HG02981 (cell line): Measurements from ENCODE around the gene CAPNS2.
"Not testable (repeated sequence)": the region's sequence is repeated elsewhere in the genome, so short reads cannot be mapped to it uniquely, and the experiment has no call there.

Experiments used
- ATAC-seq: cut with Tn5 transposase; IDR thresholded peaks from one replicate; pipeline ENCODE4 v1.9.1; 2021; ENCODE audit warnings: mild to moderate bottlenecking, moderate library complexity; ENCODE audit not compliant: unreplicated experiment

The CAPNS2 gene

DNA sequence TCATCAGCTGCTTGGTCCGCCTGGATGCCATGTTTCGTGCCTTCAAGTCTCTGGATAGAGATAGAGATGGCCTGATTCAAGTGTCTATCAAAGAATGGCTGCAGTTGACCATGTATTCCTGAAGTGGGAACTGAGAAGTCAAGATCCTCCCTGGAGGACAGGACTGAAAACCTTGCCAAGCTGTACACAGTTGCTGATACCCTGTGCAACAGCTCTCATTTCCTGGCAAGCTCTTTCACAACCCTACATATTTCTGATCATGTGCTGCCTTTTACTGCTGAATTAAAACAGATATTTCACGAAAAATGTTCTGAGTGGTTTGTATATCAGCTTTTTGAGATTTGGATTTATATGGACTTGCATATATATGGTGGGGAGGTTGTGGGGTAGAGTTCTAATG, 898 bp downstream of the CAPNS2 start:
- no peak for ATAC-seq

GRCh38 chr16:55568207-55568606, 1.7 kb downstream of the CAPNS2 start:
- ATAC-seq, result no peak

DNA sequence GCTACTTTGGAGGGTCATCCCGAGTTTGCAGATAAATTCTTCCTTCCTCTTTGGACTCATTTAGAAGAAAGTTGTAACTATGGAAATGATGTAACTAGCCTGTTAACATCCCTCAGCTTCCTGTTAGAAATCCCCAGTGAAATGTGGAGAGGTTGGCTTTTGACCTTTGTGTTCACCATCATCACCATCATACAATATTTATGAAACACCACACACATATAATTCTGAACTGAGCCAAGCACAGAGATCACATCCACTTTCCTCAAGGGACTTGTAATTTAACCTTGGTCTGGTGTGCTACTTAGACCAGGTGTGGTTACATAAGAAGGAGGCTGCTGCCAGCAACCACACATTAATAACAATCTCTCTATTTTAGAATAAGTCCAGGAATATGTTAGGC, 2.5 kb downstream of the CAPNS2 start:
- no peak for ATAC-seq

GRCh38 chr16:55570159-55570558, 3.7 kb downstream of the CAPNS2 start:
- ATAC-seq, result no peak

DNA sequence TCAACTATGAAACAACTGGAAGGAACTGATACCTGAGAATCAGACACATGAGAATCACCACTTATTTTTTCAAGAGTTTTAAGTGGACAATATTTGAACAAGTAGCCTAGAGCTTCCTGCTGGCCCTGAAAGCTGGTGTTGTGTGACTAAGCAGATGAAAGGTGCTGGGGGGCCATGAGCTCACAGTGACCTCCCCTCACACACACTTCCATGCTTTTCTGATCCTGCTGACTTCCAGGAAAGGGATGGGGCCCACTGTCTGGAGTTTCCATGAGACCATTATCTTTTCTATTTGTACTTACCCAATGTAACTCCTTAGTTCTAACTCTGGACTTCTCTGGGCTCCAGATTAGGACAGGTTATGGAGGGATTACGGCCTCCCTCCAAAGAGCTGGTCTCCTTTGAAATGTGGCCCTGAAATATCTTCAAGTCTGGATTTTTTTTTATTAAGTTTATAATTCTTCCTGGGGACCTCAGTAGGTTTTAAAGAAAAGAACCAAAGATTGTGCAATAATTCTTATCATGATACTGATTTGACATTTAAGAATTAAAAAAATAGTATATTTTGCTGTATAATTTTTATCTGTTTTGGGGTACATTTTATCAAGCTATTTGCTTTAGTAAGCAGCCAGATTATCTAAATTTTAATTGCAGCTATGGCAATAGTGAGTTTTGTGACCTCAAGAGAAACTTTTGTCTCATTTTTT, 4.9 kb downstream of the CAPNS2 start:
- no peak for ATAC-seq

DNA sequence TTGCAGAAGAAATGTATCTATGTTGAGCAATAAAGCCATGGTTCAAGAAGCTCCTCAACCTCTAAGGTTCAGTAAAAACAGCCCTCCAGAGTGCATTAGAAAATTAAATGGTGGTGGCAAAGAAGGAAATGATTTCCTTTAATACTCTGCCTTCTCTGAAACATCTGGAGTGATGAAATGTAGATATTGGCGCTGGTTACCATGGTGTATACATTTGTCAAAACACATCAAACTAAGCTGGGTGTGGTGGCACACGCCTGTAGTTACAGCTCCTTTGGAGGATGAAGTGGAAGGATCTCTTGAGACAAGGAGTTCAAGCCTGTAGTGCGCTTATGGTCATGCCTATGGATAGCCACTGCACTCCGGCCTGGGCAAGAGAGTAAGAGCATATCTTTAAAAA, 6.0 kb downstream of the CAPNS2 start:
- ATAC-seq, result no peak

- ATAC-seq, result no peak
These were observed 8.3 kb downstream of the CAPNS2 start for GRCh38 chr16:55574811-55575210.

GRCh38 chr16:55575496-55575895, 9.0 kb downstream of the CAPNS2 start:
- no peak for ATAC-seq

GRCh38 chr16:55576384-55576783, 9.9 kb downstream of the CAPNS2 start:
- ATAC-seq, result no peak

DNA sequence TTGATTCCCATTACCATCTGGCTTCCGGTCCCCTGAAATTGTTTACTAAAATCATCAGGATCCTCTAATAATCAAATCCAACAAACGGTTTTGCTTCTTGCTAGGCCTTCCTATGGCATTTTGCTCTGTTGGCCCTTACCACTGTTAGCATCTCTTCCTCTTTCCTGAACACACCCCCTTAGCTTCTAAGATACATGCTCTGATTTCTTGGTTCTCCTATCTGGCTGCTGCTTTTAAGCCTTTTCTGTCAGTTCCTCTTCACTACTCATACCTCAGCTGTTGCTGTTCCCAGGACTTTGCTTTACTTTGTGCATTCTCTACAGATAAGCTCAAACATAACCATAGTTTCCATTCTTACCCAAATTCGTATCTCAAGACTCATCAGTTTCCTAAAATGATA, 11.4 kb downstream of the CAPNS2 start:
- ATAC-seq, result no peak

GRCh38 chr16:55585631-55586030, 19.1 kb downstream of the CAPNS2 start:
- no peak for ATAC-seq

GRCh38 chr16:55588799-55589198, 22.3 kb downstream of the CAPNS2 start:
- no peak for ATAC-seq

DNA sequence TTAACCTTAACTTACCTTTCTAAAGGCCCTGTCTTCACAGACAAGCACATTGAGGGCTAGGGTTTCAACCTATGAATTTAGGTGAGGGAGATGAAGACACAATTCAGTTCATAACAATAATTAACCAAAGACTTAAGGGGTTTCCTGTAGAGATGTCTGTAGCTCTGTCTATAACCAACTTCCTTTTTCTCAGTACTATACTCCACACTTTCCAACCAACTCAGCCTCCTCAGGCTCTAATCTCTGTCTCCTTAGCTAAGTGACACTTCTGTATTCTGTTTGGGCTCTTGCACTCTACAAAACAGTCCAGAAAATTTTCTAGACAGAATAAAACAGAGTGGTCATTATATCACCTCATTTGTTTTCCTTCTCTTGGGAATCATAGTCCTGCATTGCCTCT, 25.8 kb downstream of the CAPNS2 start:
- no peak for ATAC-seq

DNA sequence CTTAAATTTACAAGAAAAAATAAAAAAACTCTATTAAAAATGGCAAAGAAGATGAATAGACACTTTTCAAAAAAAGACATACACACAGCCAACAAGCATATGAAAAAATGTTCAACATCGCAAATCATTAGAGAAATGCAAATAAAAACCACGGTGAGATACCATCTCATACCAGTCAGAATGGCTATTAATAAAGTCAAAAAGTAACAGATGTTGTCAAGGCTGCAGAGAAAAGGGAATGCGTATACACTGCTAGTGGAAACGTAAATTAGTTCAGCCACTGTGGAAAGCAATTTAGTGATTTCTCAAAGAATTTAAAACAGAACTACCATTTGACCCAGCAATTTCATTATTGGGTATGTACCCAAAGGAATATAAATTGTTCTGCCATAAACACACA, 31.4 kb downstream of the CAPNS2 start:
- ATAC-seq, result no peak

DNA sequence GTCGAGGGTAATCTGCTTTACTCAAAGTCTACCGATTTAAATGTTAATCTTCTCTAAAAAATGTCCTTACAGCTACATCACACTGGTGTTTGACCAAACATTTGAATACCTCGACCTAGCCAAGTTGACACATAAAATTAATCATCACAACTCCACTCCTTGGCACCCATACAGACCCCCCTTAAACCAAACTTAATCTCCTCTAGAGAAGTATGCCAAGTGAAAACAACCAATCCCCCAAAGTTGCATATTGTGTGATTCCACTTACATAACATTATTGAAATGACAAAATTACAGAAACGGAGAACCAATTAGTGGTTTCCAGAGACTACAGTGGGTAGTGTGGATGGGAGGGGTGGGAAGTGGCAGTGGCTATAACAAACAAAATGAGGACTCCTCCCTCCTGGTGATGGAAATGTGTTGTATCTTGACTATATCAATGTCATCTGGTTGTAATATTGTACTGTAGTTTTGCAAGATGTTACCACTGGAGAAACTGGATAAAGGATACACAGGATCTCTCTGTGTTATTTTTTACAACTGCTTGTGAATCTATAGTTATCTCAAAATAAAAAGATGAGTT, 39.4 kb downstream of the CAPNS2 start:
- no peak for ATAC-seq

DNA sequence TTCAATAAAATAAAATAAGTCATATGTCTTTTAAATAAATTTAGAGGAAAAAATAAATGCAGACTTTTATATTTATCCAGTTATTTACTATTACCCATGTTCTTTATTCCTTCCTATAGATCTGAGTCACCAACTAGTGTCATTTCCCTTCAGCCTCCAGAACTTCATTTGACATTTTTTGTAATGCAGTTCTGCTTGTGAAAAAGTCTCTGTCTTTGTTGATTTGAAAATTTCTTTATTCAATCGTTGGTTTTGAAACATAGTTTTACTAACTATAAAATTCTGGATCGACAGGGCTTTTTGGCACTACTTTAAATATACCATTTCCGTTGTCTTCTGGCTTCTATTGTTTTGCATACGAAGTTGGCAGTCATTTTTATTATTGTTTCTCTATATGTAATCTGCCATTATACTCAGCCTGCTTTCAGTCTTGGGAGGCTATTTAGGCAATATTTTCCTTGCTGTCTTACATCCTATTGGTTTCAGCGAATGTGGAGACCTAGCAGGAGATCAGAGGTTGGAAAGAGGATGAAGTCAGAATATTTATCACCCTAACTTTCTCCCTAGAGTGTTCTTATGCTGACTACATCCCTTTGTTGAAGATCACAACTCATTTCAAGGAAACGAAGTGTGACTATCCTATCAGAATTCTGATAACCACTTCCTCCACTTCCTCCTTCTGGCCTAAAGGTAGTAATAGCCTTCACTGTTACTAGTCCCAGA, 47.3 kb downstream of the CAPNS2 start:
- ATAC-seq, result no peak

DNA sequence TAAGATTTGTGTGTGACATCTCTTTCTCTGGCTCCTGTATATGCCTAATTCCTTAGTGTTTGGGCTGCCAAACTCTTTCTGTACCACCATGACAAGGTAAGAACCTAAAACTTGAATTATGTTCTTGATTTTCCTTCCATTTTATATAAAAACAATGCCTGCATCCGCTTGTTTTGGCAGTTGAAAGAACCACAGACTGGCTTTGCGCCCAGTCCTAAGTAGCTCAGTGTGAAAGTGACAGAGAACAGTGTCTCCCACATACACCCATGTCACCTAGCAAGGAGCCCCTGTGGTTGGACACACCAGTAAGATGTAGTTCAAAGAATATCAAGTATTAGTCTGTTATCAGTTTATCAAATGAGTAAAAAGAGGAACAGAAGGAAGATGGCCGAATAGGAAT, 48.6 kb downstream of the CAPNS2 start:
- ATAC-seq, result no peak

DNA sequence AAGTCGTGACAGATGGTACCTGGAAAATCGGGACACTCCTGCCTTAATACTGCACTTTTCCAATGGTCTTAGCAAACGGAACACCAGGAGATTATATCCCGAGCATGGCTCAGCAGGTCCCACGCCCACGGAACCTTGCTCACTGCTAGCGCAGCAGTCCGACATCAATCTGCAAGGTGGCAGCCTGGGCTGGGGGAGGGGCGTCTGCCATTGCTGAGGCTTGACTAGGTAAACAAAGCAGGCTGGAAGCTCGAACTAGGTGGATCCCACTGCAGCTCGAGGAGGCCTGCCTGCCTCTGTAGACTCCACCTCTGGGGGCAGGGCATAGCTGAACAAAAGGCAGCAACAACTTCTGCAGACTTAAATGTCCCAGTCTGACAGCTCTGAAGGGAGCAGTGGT, 49.2 kb downstream of the CAPNS2 start:
- not testable (repeated sequence) for ATAC-seq
